ENCODE data around the gene CDH2.

CDH2 gene

DNA sequence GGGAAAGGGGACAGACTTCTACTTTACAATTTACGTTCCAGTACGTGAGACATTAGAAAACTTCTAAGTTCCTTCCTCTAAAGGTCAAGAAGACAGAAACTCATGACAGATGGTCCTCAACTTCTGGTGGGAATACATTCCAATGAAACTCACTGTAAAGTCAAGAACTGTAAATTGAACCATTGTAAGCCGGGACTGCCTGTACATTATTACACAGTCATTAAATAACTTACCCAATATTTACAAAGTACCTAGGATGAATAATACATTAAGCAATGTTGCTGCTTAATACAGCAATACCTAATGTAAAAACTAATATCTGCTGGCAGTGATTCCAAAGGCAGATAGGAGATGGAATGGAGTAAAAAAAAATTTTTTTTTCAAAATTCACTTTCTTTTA is 51.9 kb downstream of the CDH2 start:
- DNase-seq = no peak

GRCh38 chr18:28124131-28125029 is 52.5 kb downstream of the CDH2 start:
- no peak for DNase-seq

- DNase-seq = no peak
These were observed 53.4 kb downstream of the CDH2 start for GRCh38 chr18:28123401-28124030.

DNA sequence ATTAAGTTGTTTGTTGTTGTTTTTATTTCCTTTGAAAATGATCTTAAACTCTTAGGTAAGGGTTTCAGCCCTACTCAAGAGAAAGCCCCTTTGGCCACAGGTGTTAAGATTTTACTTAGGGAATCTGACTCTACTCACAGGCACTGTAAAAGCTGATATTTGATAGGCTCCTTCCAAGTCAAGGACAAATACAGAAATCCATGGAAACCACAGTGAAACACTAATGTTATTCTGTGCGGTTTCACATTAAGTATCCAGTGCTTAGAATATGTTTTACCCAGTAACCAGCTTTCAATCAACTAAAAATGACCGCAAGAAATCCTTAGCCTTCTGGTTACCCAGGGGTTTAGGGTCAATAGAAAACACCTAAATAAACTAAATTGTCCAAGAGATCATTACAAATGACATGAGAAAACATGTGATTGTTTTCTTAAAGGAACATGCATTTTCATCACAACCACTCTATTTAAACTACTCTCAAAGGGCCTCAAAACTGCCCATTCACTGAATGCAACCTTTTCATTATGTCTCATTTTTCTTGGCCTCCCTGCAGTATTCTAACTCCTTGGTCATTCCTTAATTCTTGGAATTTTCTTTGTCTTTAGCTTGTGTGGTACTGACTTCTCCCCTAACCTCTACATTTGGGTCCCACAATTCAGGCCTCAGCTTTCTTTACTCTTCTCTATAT is 56.0 kb downstream of the CDH2 start:
- no peak for DNase-seq

GRCh38 chr18:28116461-28116860 is 60.5 kb downstream of the CDH2 start:
- DNase-seq = no peak

DNA sequence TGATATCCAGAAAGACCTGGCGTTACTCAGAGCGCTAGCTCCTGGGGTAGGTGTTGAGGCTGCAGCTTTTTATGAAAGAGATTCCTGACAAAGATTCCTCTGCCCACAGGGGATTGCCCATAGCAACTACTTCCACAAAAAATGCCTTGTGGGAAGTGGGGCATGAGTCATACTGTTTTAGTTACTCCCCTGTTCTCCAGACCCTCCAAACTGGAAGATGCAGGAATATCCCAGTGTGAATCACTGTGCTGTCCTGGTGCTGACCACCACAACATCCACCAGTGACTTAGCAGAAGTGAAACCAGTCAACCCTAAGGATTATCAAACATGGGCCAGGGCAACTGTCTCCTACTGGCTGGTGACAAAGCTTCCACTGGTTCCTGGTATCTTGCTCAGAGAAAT is 61.8 kb downstream of the CDH2 start:
- DNase-seq = no peak

GRCh38 chr18:28114472-28114871 is 62.5 kb downstream of the CDH2 start:
- no peak for DNase-seq

DNA sequence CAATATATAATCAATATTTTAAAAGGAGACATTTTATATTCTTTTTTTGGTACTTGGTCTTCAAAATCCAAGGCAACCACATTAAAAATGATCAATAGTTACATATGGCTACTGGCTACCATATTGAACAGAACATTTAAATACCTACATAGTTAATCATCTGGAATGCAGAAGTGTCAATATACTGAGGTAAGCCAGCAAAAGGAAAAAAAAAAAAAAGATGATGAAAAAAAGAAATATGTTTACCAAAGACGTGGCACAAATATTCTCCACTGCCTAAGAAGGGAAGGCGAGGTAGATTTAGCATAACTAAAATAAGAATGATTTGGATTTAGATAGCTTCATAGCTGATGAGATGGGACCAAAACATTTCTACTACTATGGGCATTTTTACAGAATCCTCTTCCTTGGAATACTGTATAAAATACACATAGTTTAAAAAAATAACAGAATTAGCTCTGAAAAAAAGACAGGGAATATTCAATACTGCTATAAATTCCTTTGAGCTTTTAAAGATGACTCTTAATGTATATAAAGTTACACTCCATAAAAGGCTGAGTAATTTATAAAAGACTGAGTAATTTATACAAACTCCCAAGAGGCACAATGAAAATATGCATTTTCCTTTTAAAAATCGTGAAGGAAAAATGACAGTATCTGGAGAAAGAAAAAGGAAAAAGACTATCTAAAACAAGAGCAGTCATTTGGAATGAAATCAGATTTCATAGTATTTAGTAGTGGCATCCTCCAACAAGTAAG is 63.5 kb downstream of the CDH2 start:
- DNase-seq = no peak

DNA sequence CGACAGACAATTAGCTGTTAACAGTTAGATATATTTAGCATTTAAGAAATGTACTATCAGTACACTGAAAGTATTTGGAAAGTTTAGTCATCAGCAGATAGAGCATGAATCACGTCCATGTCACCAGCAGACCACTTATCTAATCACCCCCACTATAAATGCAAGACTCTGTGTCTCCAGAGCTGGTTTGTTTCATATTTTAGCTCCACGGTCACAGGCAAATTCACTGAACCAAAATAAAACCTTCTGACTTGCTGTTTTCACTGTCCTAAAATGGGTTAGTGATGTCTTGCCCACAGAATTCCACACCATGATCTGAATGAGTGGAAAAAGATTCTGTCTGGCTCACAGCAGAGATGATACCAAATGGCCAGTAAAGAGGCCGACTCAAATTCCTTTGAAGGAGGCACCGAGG is 64.9 kb downstream of the CDH2 start:
- DNase-seq = no peak

DNA sequence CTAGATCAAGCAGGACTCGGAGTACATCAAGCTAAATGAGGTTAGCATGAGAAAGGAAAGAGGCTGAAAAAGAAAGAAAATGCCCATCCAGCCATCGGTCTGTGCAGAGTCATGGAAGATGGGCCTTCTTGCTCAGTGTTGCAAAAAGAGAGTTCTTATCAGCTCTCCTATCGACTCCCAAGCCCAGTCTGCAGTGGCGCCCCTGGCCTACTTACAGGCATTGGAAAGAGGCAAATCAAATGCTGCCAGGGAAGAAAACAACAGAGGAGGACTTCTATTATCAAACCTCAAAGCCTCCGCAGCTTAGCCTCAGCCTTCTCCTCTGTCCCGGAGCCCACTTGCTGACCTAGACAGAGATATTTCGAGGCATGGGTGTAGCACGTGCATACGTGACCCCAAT is 66.0 kb downstream of the CDH2 start:
- no peak for DNase-seq

GRCh38 chr18:28109781-28110560 is 67.0 kb downstream of the CDH2 start:
- no peak for DNase-seq

- DNase-seq = no peak
These were observed 68.1 kb downstream of the CDH2 start for GRCh38 chr18:28108814-28109213.

GRCh38 chr18:28108254-28108653 is 68.7 kb downstream of the CDH2 start:
- DNase-seq = no peak

GRCh38 chr18:28099237-28099636 is 77.7 kb downstream of the CDH2 start:
- DNase-seq = no peak

- DNase-seq = no peak
These were observed 81.3 kb downstream of the CDH2 start for GRCh38 chr18:28095631-28096030.

DNA sequence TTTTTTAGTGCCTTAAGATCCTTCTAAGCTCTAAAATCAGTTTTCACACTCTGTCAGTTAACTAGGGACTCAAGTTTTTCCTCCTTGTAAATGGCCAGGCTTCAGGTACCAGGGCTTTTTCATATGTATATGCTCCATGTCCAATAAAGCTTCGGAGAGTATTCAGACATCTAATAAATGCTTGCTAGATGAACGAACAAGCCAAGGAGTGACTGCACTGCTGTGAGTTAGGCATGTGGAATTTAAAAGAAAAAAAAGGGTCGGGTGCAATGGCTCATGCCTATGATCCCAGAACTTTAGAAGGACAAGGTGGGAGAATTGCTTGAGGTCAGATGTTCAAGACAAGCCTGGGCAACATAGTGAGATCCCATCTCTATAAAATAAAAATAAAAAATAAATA is 81.9 kb downstream of the CDH2 start:
- DNase-seq = no peak

GRCh38 chr18:28091197-28091596 is 85.7 kb downstream of the CDH2 start:
- DNase-seq = no peak

GRCh38 chr18:28088477-28088876 is 88.5 kb downstream of the CDH2 start:
- no peak for DNase-seq

- no peak for DNase-seq
These were observed 90.0 kb downstream of the CDH2 start for GRCh38 chr18:28086670-28087552.

DNA sequence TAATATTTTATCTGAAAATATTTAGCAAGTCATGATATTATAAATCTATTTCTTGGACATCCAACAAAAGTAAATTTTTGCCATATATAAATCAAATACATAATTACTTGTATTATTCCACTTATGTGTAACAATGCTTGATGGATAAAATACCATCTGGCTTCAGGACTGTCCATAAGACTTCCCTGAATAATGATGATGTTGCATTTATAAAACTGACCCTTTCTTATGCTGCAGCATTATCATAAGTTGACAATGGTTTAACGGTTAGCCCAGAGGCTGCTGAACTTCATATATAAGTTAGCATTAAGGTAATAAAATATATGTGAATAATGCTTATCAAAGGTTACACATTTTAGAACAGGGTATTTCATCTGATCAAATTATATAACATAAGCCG is 95.4 kb downstream of the CDH2 start:
- no peak for DNase-seq

DNA sequence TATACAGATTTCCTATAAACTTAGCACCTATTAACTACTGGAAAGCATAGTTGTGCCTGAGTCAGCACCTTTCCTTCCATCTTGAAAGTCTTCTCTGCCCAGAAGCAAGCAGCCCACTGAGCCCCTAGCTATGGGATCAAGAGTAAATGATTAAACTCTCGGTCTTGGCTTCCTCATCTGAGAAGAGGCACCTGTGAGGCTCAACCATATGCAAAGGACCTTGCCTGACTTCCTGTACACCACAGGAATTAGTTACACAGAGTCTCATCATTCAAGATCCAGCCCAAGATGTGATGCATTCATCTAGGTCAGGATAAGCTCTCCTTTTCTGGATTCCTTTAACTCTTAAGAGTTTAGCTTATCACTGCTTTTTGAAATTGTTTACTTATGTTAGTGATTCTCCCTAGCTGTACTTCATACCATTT is 96.0 kb downstream of the CDH2 start:
- DNase-seq = no peak
